B cell (primary cell): ENCODE measurements around the gene LRRC4. TPM values are rescaled to one million over a fixed set of nuclear protein-coding genes. Genes with fewer than 3 reads are reported as not detected.

Experiments
- ATAC-seq: fragments of 200-7000 bp; cut with Tn5 transposase; one replicate; pipeline ENCODE4 v1.10.0; 2021; ENCODE audit warnings: low read depth, mild to moderate bottlenecking, moderate number of reproducible peaks, moderate library complexity
- CTCF ChIA-PET: fragments of 350-600 bp; sonication (Branson Sonifier 250); formaldehyde crosslinking; loops from one replicate; lab custom pipeline; 2021; ENCODE audit warnings: antibody characterized with exemption, inconsistent platforms; lab: Charles Lee
- POLR2A ChIA-PET: fragments of 350-600 bp; sonication (Branson Sonifier 250); formaldehyde crosslinking; loops from one replicate; lab custom pipeline; 2021; ENCODE audit warnings: antibody characterized with exemption; lab: Charles Lee
- DNase-seq: peaks from one replicate; pipeline ENCODE4 v3.0.0; 2013
- H2AFZ ChIP-seq: 2 replicates; pipeline ENCODE4 v1.6.1; 2012; ENCODE audit warnings: mild to moderate bottlenecking, low read depth, low read length; ENCODE audit not compliant: insufficient read depth, poor library complexity, severe bottlenecking
- H3K27ac ChIP-seq, 2 donors: 1 replicate in 1 of 2; 2 replicates in 1 of 2; pipeline ENCODE4 v1.5.1; 2012 to 2013; ENCODE audit warnings: low read length in 2 of 2, mild to moderate bottlenecking in 2 of 2, moderate library complexity in 1 of 2
- H3K27me3 ChIP-seq, 4 experiments: fragments of 200-600 bp in 1 of 4; sonication (generic) in 1 of 4; replicated peaks in 1 of 4; 1 replicate in 2 of 4; 2 replicates in 2 of 4; pipeline versions ENCODE4 v1.6.1 to v1.7.0; 2013 to 2016; ENCODE audit warnings: low read length in 3 of 4, mild to moderate bottlenecking in 2 of 4, mixed read lengths in 1 of 4, moderate library complexity in 1 of 4; ENCODE audit not compliant: insufficient read depth in 4 of 4, control insufficient read depth in 3 of 4; ENCODE audit errors: control extremely low read depth in 1 of 4
- H3K36me3 ChIP-seq, 2 experiments: replicated peaks in 1 of 2; 1 replicate in 1 of 2; 2 replicates in 1 of 2; pipeline versions ENCODE4 v1.6.1 to v1.7.1; 2013; ENCODE audit warnings: low read length in 1 of 2; ENCODE audit not compliant: insufficient read depth in 2 of 2, control insufficient read depth in 1 of 2; ENCODE audit errors: control extremely low read depth in 1 of 2, extremely low read depth in 1 of 2
- H3K4me1 ChIP-seq, 2 donors: fragments of 200-600 bp in 1 of 2; sonication (generic) in 1 of 2; 1 replicate in 1 of 2; 2 replicates in 1 of 2; pipeline versions ENCODE4 v1.5.1 to v1.6.1; 2013 to 2017; ENCODE audit warnings: low read length in 2 of 2; ENCODE audit not compliant: control insufficient read depth in 2 of 2, insufficient read depth in 2 of 2
- H3K4me2 ChIP-seq: replicated peaks from 2 replicates; pipeline ENCODE3; 2012; ENCODE audit warnings: mild to moderate bottlenecking, low read depth, low read length; ENCODE audit not compliant: poor library complexity, severe bottlenecking
- H3K4me3 ChIP-seq, 5 experiments: fragments of 200-600 bp in 1 of 5; sonication (generic) in 1 of 5; 1 replicate in 3 of 5; 2 replicates in 2 of 5; pipeline versions ENCODE4 v1.5.1 to v1.7.0; 2011 to 2016; ENCODE audit warnings: low read length in 4 of 5, mild to moderate bottlenecking in 4 of 5, low read depth in 2 of 5, control low read depth in 1 of 5, moderate library complexity in 1 of 5; ENCODE audit not compliant: insufficient read depth in 1 of 5; ENCODE audit errors: control extremely low read depth in 1 of 5, extremely low read depth in 1 of 5
- H3K79me2 ChIP-seq: fragments of 200-600 bp; sonication (generic); one replicate; pipeline ENCODE4 v1.6.0; 2016; ENCODE audit warnings: low read length; ENCODE audit not compliant: control insufficient read depth, insufficient read depth
- H3K9ac ChIP-seq: fragments of 200-600 bp; sonication (generic); 2 replicates; pipeline ENCODE4 v1.6.1; 2017; ENCODE audit warnings: mild to moderate bottlenecking, low read length, moderate library complexity
- H3K9me3 ChIP-seq, 3 donors: one replicate each; pipeline versions ENCODE4 v1.6.1 to v1.7.1; 2013; ENCODE audit warnings: low read length in 2 of 3; ENCODE audit not compliant: control insufficient read depth in 2 of 3, insufficient read depth in 1 of 3; ENCODE audit errors: control extremely low read depth in 1 of 3
- H4K20me1 ChIP-seq: 2 replicates; pipeline ENCODE4 v1.6.0; 2012; ENCODE audit warnings: mild to moderate bottlenecking, low read length; ENCODE audit not compliant: insufficient read depth, control insufficient read depth, poor library complexity, severe bottlenecking
- H3K27ac Mint-ChIP-seq: one replicate; pipeline ENCODE4 v1.8.0; 2021; ENCODE audit warnings: mixed read lengths
- H3K27me3 Mint-ChIP-seq: one replicate; pipeline ENCODE4 v1.8.0; 2021; ENCODE audit warnings: mixed read lengths
- H3K4me1 Mint-ChIP-seq: one replicate; pipeline ENCODE4 v1.8.0; 2021; ENCODE audit warnings: mixed read lengths
- H3K4me3 Mint-ChIP-seq: one replicate; pipeline ENCODE4 v1.8.0; 2021; ENCODE audit warnings: mixed read lengths
- H3K9me3 Mint-ChIP-seq: one replicate; pipeline ENCODE4 v1.8.0; 2022; ENCODE audit warnings: mixed read lengths; ENCODE audit not compliant: insufficient read depth
- EZH2 ChIP-seq: IDR thresholded peaks from 2 replicates; pipeline ENCODE4 v1.6.1; 2012; ENCODE audit warnings: borderline replicate concordance, low read depth, mild to moderate bottlenecking, moderate library complexity, low read length; ENCODE audit not compliant: insufficient read depth, poor library complexity, severe bottlenecking
- WGBS: methylation state at CpG from one replicate; pipeline ENCODE4 v1.1.5; 2013; ENCODE audit warnings: missing lambda C conversion rate; ENCODE audit not compliant: insufficient coverage; 5-methylcytosine and 5-hydroxymethylcytosine counted together
- intact Hi-C: fragments of 100-400 bp; cut with micrococcal nuclease; formaldehyde crosslinking; loops from one replicate; pipeline ENCODE4 v1.10.0; 2022
- polyA plus RNA-seq: library from polyadenylated mRNA; depleted of rRNA; stranded (reverse); fragments of >200 nt; gene quantifications from 2 replicates; pipeline ENCODE4 v1.2.3, GENCODE V29; 2012
- total RNA-seq, 2 donors: library from RNA; stranded (reverse); fragments of 120-200 nt in 1 of 2; gene quantifications; 1 replicate in 1 of 2; 2 replicates in 1 of 2; pipeline versions ENCODE4 v1.2.3 to v1.2.4, GENCODE V29; 2013 to 2022
- TF ChIP-seq, protein P1 (sequence below): fragments of 200-600 bp; IDR thresholded peaks from one replicate; pipeline ENCODE4 v1.8.0; 2022; ENCODE audit warnings: antibody characterized with exemption, mild to moderate bottlenecking

Gene LRRC4
- total and polyA plus RNA-seq, 2 donors (not counting 1 experiment from before 2014, with no cell fraction given) = 0.98 to 1.2 TPM

DNA sequence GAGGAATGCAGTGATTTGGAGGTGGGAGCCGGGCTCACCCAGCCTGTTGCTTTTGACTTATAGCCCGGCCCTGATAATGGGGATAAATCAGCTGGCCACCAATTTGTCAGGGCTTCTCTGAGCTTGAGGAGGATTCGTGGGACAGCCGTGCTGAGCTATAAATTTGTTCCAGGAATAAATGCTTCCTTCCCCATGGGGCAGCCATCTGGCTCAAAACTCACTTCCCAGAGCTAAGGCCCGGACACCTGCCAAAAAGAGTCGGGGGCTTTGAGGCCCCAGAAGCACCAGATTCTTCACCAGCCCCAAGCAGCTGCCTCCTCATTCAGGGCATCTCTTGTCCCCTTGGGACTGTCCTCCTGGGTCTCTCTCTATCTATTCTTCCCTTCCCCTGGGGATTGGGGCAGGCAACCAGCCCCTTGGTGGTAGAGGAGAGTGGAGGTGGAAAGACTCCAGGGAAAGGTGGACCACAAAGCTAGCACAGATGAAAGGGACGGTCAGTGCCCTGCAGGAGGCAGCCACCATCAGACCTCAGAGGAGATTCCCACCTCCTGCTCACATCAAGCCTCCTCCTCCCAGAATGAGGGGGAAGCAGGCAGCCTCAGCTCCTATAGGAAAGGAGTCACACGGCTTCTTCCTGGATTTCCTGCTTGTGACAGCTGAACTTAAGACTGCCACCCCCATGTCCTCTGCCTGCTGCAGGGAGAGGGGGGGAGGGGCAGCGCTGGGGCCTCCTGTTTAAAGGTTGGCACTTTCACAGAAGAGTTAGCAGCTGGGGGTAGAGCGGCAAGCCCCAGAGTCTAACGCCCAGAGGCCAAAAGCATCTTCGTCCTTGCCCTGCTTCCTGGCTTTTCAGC, 44.2 kb upstream of the LRRC4 start:
- H3K9me3 ChIP-seq = no peaks in the 10 kb centered on the region
- H3K4me1 Mint-ChIP-seq = no peaks in the 10 kb centered on the region
- H3K9ac ChIP-seq = no peak overlapping the region
- H3K9me3 Mint-ChIP-seq = no peaks in the 10 kb centered on the region
- H3K4me1 ChIP-seq = no peaks in the 10 kb centered on the region
- H3K4me3 Mint-ChIP-seq = no peak overlapping the region
- 80% methylated on average over 10 of the region's 12 CpGs for WGBS
- H3K27ac Mint-ChIP-seq = no peak overlapping the region
- no peak overlapping the region for H2AFZ ChIP-seq
- H3K27me3 Mint-ChIP-seq = no peaks in the 10 kb centered on the region
- H3K27me3 ChIP-seq = no peaks in the 10 kb centered on the region
- DNase-seq (no peak), ATAC-seq (no peak)
- TF ChIP-seq, protein P1, sequence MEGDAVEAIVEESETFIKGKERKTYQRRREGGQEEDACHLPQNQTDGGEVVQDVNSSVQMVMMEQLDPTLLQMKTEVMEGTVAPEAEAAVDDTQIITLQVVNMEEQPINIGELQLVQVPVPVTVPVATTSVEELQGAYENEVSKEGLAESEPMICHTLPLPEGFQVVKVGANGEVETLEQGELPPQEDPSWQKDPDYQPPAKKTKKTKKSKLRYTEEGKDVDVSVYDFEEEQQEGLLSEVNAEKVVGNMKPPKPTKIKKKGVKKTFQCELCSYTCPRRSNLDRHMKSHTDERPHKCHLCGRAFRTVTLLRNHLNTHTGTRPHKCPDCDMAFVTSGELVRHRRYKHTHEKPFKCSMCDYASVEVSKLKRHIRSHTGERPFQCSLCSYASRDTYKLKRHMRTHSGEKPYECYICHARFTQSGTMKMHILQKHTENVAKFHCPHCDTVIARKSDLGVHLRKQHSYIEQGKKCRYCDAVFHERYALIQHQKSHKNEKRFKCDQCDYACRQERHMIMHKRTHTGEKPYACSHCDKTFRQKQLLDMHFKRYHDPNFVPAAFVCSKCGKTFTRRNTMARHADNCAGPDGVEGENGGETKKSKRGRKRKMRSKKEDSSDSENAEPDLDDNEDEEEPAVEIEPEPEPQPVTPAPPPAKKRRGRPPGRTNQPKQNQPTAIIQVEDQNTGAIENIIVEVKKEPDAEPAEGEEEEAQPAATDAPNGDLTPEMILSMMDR = no peak
- no peak for TF ChIP-seq EZH2
- no peaks in the 10 kb centered on the region for H4K20me1 ChIP-seq
- H3K27ac ChIP-seq = no peak overlapping the region
- ChIA-PET POLR2A (no interaction called here), CTCF (no interaction called here)
- no peak overlapping the region for H3K4me2 ChIP-seq
- intact Hi-C loops = no loop called here
- no peak overlapping the region for H3K4me3 ChIP-seq
- no peaks in the 10 kb centered on the region for H3K79me2 ChIP-seq
- H3K36me3 ChIP-seq = peaks cover 0 to 45% of the 10 kb centered on the region in 2 experiments

DNA sequence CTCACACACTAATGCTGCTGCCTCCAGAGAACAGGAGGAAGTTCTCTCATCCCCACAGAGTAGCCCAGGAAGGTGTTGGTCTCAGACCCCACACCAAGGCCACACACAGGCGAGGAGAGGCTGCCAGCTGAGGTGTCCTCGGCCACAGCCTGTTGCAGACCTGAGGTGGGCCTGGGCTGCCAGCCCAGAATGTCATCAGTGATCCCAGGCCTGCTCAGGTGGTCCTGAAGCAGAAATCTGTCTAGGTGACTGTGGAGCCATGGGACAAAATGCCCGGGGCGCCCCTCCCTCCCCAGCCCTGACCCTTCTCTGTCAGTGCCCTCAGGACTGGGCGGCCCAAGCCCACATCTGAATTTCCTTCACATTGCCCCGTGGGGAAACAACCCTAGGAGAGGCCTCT, 43.5 kb upstream of the LRRC4 start:
- H3K4me1 Mint-ChIP-seq = no peaks in the 10 kb centered on the region
- no peaks in the 10 kb centered on the region for H3K9me3 Mint-ChIP-seq
- ATAC-seq = no peak
- H3K27me3 Mint-ChIP-seq = no peaks in the 10 kb centered on the region
- POLR2A ChIA-PET = no interaction called here
- Histone ChIP-seq H2AFZ (no peak overlapping the region), H3K79me2 (no peaks in the 10 kb centered on the region), H3K36me3 (peaks cover 0 to 44% of the 10 kb centered on the region in 2 experiments), H3K27me3 (no peaks in the 10 kb centered on the region), H3K4me1 (no peaks in the 10 kb centered on the region), H3K9me3 (no peaks in the 10 kb centered on the region), H3K27ac (no peak overlapping the region), H4K20me1 (no peaks in the 10 kb centered on the region), H3K9ac (no peak overlapping the region), H3K4me3 (no peak overlapping the region), H3K4me2 (no peak overlapping the region)
- no peak for DNase-seq
- no peak for TF ChIP-seq EZH2
- TF ChIP-seq, protein P1 = no peak
- 96% methylated on average over 4 of the region's 6 CpGs for WGBS
- CTCF ChIA-PET = no interaction called here
- no peak overlapping the region for H3K27ac Mint-ChIP-seq
- intact Hi-C loops = no loop called here
- H3K4me3 Mint-ChIP-seq = no peak overlapping the region
